Muscle of back (tissue), 11 donors: Measurements from ENCODE around the gene DDT. TPM values are rescaled to one million over a fixed set of nuclear protein-coding genes. Genes with fewer than 3 reads are reported as not detected.
"Not testable (repeated sequence)": the region's sequence is repeated elsewhere in the genome, so short reads cannot be mapped to it uniquely, and the experiment has no call there.

Source experiments
- DNase-seq, 3 donors: peaks; one replicate each; pipeline versions ENCODE4 v3.0.0 to v3.0.0-alpha.2; 2013
- polyA plus RNA-seq, 10 donors: library from polyadenylated mRNA; unstranded; fragments of 120-200 nt; gene quantifications; one replicate each; pipeline ENCODE4 v1.2.1, GENCODE V29; 2013; ENCODE audit not compliant: insufficient read length in 10 of 10

Gene DDT
- polyA plus RNA-seq, 10 donors, result 29.9 to 65.1 (median 44.2) TPM

DNA sequence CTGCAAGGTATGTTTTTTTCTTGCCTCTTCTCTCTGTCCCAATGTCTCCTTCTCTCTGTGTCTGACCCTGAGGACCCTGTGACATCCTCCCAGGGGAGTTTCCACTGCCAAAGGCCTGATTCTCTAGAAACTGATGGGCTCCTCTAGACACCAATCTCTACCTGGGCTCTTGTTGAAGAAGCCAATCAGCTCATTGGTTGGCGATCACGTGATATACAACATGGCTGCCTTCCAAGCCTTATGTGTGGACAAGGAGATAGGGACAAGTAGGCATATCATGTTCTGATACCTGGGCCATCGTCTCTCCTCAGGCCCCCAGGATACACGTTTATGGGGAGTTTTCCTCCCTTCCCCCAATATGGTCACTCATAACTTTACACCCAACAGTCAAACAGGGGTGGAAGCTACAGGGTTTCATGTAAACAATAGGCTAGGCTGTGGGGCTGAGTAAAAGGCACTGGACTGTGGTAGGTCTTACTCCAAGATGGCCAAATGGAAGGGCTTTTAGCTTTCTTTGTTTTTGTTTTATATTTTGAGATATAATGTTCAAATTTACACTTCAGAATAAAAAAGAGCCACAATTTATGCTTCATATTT, 19.4 kb upstream of the DDT start:
- DNase-seq, result not testable (repeated sequence)

- not testable (repeated sequence) for DNase-seq
These were observed 18.8 kb upstream of the DDT start for GRCh38 chr22:23993080-23993479.

GRCh38 chr22:23989583-23990244, 15.5 kb upstream of the DDT start:
- DNase-seq, result not testable (repeated sequence)

GRCh38 chr22:23986538-23987178, 12.4 kb upstream of the DDT start:
- not testable (repeated sequence) for DNase-seq

DNA sequence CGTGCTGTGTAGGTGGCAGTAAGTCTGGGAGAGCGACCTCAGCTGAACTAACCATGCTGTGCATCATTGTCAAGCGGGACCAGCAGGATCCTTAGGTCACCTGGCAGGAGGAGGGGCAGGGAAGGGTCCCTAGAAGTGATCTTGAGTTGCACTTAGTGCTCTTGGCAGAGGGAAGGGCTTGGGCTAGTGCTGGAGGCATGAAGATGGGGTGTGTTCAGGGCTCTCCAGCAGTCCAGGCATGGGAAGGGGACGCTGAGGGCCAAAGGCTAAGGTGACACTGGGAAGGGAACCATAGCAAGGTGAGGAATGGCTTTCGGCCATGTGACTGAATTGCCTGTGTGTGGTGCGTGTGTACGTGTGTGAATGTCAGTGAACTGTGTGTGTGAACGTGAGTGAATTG, 11.8 kb upstream of the DDT start:
- not testable (repeated sequence) for DNase-seq

DNA sequence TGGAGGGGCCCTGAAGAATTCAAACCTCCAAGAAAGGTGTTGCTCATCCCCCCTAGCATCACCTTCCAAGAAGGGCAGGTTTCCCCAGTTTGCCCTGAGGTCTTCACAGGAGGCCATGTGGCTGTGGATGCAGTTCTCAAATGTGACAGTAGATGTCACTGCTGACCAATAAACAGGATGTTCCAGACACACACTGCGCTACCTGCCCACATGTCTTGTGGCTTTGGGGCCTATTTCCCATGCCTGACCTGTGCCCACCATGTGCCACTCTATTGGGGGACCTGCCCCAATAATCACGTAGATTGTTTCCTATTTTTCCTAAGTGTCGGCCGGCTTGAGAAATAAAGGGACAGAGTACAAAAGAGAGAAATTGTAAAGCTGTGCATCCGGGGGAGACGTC, 10.2 kb upstream of the DDT start:
- DNase-seq, result peak in 1 of 3 donors; percentile 34

DNA sequence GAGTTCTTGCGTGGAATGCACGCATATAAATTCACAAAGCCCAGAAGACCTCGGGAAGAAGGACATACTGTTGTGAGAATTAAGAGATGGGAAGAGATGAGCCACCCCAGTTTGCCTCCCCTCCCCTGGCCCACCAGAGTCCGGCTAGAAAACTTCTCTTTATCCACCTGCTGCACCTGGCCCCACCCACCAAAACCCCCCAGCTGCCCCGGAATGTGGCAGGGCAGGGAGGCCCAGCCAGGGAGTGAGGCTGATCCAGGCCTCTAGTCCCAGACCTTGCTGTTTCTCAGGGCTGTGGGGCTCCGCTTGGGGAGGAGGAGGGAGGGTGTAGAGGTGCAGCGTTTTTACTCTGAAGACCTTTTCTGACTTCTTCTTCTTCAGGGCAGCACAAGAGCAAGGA, 6.3 kb upstream of the DDT start:
- DNase-seq, result not testable (repeated sequence)

GRCh38 chr22:23979557-23980240, 5.5 kb upstream of the DDT start, which contains the start of gene GSTT2:
Gene GSTT2 (plus strand): TSS chr22:23980134.
- DNase-seq, result not testable (repeated sequence)

- not testable (repeated sequence) for DNase-seq
These were observed 3.1 kb upstream of the DDT start for GRCh38 chr22:23977304-23977703.

DNA sequence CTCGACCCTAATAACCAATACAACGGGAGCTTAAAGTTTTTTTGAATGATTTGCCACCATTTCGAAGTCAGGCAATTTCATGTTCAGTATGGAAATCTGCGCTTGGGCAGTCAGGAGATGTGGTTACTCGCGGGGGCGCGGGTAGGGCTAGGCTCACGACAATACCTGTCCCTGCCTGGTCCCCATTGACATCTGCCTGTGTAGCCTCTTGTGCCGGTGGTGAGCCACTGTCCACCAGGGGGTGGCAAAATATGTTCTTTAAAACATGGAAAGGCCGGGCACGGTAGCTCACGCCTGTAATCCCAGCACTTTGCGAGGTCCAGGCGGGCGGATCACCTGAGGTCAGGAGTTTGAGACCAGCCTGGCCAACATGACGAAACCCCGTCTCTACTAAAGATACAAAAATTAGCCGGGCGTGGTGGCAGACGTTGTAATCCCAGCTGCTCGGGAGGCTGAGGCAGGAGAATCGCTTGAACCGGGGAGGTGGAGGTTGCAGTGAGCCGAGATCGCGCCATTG, 653 bp upstream of the DDT start:
- DNase-seq, result not testable (repeated sequence)

- DNase-seq, result not testable (repeated sequence)
These were observed 2.3 kb downstream of the DDT start for GRCh38 chr22:23971927-23972326.

DNA sequence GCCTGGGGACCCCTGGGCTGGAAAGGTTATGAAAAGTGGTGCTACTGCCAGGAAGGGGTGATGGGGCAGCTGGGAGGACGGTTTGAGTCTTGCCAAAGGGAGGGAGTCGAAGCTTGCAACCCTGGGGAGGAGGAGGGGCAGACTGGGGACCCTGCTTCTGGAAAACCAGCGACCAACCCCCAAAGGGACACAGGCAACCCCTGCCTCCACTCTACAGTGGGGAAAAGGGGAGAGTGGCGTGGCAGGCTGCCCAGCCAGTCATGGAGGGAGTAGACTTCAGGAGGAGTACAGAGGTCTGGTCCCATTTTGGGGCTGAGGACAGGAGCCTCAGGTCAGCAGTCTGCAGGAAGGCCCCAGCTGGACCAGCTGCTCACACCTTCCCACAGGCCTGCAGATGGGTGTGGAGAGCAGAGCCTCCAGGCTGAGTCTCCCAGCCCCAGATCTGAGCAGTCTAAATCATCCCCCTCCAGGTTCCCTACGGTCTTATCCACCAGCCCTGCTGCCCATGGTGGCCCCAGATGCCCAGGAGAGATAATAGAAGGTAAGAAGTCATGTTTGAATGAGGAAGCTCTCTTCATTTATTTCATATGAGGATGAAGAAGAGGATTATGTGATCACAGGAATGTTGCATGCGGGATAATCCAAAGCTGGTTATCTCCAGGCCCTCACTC, 3.3 kb downstream of the DDT start:
- DNase-seq, result no peak

- DNase-seq, result no peak
These were observed 4.0 kb downstream of the DDT start for GRCh38 chr22:23970201-23970641.

GRCh38 chr22:23969071-23969470, 5.2 kb downstream of the DDT start:
- no peak for DNase-seq

GRCh38 chr22:23966568-23966967, 7.7 kb downstream of the DDT start, which contains the start of gene DDTL:
Gene DDTL (plus strand): TSS chr22:23966888. CDS start chr22:23966915, 27 bp downstream.
- DNase-seq, result not testable (repeated sequence)

DNA sequence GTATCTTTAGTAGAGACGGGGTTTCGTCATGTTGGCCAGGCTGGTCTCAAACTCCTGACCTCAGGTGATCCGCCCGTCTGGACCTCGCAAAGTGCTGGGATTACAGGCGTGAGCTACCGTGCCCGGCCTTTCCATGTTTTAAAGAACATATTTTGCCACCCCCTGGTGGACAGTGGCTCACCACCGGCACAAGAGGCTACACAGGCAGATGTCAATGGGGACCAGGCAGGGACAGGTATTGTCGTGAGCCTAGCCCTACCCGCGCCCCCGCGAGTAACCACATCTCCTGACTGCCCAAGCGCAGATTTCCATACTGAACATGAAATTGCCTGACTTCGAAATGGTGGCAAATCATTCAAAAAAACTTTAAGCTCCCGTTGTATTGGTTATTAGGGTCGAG, 8.1 kb downstream of the DDT start:
- not testable (repeated sequence) for DNase-seq

DNA sequence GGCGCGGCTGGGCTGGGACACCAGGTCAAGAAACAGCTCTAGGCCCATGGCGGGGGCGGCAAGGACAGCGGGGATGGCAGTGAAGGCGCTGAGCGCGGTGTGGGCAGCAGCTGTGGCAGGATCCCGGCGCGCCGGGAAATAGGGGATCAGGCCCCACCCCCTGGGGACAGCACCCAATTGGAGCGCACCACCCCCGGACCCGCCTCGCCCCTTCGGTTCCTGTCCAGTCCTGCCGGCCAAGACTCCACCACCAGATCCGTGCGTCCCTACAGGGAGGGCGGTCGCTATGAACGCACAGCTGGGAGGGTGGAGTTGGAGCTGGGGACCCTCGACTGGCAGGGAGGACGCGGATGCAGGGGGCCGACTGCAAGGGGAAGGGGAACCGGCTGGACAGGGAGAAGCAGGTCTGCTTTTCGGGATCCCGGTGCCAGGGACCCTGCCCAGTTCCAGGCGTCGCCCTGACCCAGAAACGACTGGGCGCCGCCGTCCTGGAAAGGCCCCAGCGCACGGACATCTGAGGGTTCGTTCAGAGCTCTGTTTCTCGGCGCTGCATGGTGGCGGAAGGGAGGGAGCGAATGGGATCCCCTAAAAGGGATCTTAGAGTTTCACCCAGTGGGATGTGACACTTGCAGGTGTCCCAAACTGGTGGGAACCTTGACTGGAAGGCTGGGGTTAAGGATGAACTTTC, 13.0 kb downstream of the DDT start, which contains the start of gene GSTT2B:
Gene GSTT2B, minus strand, starts transcription at position 112 of the 688 bp plus-strand sequence. Its CDS starts 64 bp downstream, at position 48.
- DNase-seq, result not testable (repeated sequence)

GRCh38 chr22:23956301-23956900, 17.8 kb downstream of the DDT start:
- DNase-seq, result peak; percentile 57 to 81 (median 74)

DNA sequence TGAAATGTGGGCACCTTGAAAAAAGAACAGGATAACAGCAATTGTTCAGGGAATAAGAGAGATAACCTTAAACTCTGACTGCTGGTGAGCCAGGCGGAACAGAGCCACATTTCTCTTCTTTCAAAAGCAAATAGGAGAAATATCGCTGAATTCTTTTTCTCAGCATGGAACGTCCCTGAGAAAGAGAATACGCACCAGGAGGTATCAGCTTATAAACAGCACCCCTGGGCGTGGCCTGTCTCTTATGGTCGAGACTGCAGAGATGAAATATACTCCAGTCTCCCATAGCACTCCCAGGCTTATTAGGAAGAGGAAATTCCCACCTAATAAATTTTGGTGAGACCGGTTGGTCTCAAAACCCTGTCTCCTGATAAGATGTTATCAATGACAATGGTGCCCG, 18.4 kb downstream of the DDT start:
- DNase-seq, result not testable (repeated sequence)

DNA sequence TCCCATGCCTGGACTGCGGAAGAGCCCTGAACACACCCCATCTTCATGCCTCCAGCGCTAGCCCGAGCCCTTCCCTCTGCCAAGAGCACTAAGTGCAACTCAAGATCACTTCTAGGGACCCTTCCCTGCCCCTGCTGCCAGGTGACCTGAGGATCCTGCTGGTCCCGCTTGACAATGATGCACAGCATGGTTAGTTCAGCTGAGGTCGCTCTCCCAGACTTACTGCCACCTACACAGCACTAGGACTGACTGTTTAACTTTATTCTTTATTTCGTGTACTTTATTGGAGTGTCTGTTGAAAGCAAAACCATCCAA, 19.3 kb downstream of the DDT start:
- DNase-seq, result not testable (repeated sequence)
